PC-3 (cell line): ENCODE data around the gene DUSP28. TPM values are rescaled to one million over a fixed set of nuclear protein-coding genes. Genes with fewer than 3 reads are reported as not detected.

Source experiments
- ATAC-seq: fragments of 200-7000 bp; cut with Tn5 transposase; 2 replicates; pipeline ENCODE4 v1.9.1; 2020; ENCODE audit warnings: mild to moderate bottlenecking, moderate library complexity
- BruUV-seq: library from RNA; stranded (reverse); fragments of 400-500 nt; replicated peaks from 2 replicates; lab custom pipeline; 2021; lab: Mats Ljungman, UMichigan
- CTCF ChIA-PET: fragments of 300-600 bp; sonication (Branson Sonifier 250); formaldehyde crosslinking; loops from one replicate; lab custom pipeline; 2022; ENCODE audit warnings: antibody characterized with exemption; lab: Charles Lee
- POLR2A ChIA-PET: fragments of 300-600 bp; sonication (Branson Sonifier 250); formaldehyde crosslinking; loops from one replicate; lab custom pipeline; 2022; ENCODE audit warnings: antibody characterized with exemption; ENCODE audit not compliant: unreplicated experiment; lab: Charles Lee
- DNase-seq: peaks from one replicate; pipeline ENCODE4 v3.0.0-alpha.2; 2015
- H2AFZ ChIP-seq: fragments of 300-600 bp; sonication (generic); 2 replicates; pipeline ENCODE4 v1.6.0; 2016; ENCODE audit warnings: antibody characterized with exemption, low read length
- H3F3A ChIP-seq: fragments of 300-600 bp; sonication (generic); one replicate; pipeline ENCODE4 v1.6.0; 2017; ENCODE audit warnings: antibody characterized with exemption, low read length, control low read depth, mild to moderate bottlenecking; ENCODE audit not compliant: unreplicated experiment
- H3K27ac ChIP-seq: fragments of 300-600 bp; sonication (generic); 2 replicates; pipeline ENCODE4 v1.5.1; 2016; ENCODE audit warnings: mild to moderate bottlenecking, low read length
- H3K27me3 ChIP-seq: fragments of 300-600 bp; sonication (generic); 2 replicates; pipeline ENCODE4 v1.6.1; 2016; ENCODE audit warnings: low read length, mixed read lengths
- H3K36me3 ChIP-seq: fragments of 300-600 bp; sonication (generic); 2 replicates; pipeline ENCODE4 v1.6.1; 2016; ENCODE audit warnings: low read depth, mixed run types, low read length, mixed read lengths
- H3K4me1 ChIP-seq: fragments of 300-600 bp; sonication (generic); 2 replicates; pipeline ENCODE4 v1.5.1; 2016; ENCODE audit warnings: low read length; ENCODE audit not compliant: insufficient read depth
- H3K4me2 ChIP-seq: fragments of 300-600 bp; sonication (generic); 2 replicates; pipeline ENCODE4 v1.6.0; 2016; ENCODE audit warnings: low read length
- H3K4me3 ChIP-seq: fragments of 300-600 bp; sonication (generic); 2 replicates; pipeline ENCODE4 v1.5.1; 2016; ENCODE audit warnings: mild to moderate bottlenecking, low read length, mixed read lengths
- H3K79me2 ChIP-seq: fragments of 300-600 bp; sonication (generic); 2 replicates; pipeline ENCODE4 v1.6.1; 2017; ENCODE audit warnings: low read length, mixed read lengths
- H3K9ac ChIP-seq: fragments of 300-600 bp; sonication (generic); 2 replicates; pipeline ENCODE4 v1.6.0; 2016; ENCODE audit warnings: mild to moderate bottlenecking, low read length
- H3K9me2 ChIP-seq: fragments of 300-600 bp; sonication (generic); replicated peaks from 2 replicates; pipeline ENCODE4 v1.6.1; 2016; ENCODE audit warnings: mixed run types, low read length, mixed read lengths
- H3K9me3 ChIP-seq: fragments of 300-600 bp; sonication (generic); 2 replicates; pipeline ENCODE4 v1.6.1; 2016; ENCODE audit warnings: low read length, mixed read lengths
- H4K20me1 ChIP-seq: fragments of 300-600 bp; sonication (generic); 2 replicates; pipeline ENCODE4 v1.6.1; 2016; ENCODE audit warnings: low read length, mixed read lengths
- EZH2 ChIP-seq: fragments of 300-600 bp; sonication (generic); IDR thresholded peaks from one replicate; pipeline ENCODE4 v1.6.1; 2017; ENCODE audit warnings: antibody characterized with exemption, mild to moderate bottlenecking, low read length; ENCODE audit not compliant: unreplicated experiment
- EZH2phosphoT487 ChIP-seq: fragments of 300-600 bp; sonication (generic); IDR thresholded peaks from 2 replicates; pipeline ENCODE4 v1.6.1; 2018; ENCODE audit warnings: mild to moderate bottlenecking, antibody characterized with exemption, low read length, borderline replicate concordance
- intact Hi-C: fragments of 100-400 bp; cut with micrococcal nuclease; formaldehyde crosslinking; loops from 2 replicates; pipeline ENCODE4 v1.9.0; 2023
- total RNA-seq: library from RNA; depleted of rRNA; stranded (reverse); fragments of >200 nt; gene quantifications from 2 replicates; pipeline ENCODE4 v1.2.3, GENCODE V29; 2014
- TF ChIP-seq, protein P1 (sequence below): fragments of 300-600 bp; sonication (generic); conservative IDR thresholded peaks from 2 replicates; pipeline ENCODE4 v1.5.1; 2017; ENCODE audit warnings: antibody characterized with exemption, low read depth, mild to moderate bottlenecking, low read length

DUSP28 gene
- total RNA-seq, 1 experiment from 2014 or later, result 8.3 TPM

DNA sequence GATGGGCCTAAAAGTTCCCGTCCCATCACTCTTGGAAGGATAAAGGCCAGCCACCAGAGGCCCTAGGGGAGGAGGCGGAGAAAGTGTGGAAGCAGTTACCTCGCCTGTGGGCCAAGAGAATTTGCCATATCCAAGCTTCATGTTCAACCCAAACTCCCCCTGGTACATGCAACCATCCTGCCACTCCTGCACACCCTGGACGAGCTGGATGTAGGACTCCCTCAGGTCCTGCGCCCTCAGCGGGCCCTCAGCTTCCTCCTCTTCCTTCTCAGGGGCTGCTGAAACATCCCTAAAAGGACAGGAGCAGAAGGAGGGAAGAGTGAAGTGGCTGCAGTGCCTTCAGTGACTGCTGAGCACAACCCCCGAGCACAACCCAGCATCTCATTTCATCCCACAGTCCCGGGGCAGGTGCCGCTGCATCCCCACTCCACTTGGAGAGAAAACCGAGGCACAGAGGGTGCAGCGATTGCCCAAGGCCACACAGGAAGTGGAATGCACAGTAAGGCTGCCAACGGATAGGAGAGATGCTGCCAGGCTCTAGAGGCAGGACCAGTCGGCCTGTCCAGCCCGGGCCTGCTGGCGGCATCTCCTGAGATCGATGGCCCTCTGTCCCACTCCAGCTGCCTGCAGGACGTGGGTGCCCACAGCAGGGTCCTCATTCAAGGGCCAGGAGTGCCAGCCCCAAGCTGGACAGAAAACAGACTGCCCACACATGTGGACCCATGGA is 5.2 kb upstream of the DUSP28 start:
- Histone ChIP-seq H3K27me3 (no peaks in the 10 kb centered on the region), H3K9me3 (no peaks in the 10 kb centered on the region), H3K9me2 (no peaks in the 10 kb centered on the region), H4K20me1 (no peaks in the 10 kb centered on the region; the same call in 1 of the 2 replicates), H3K4me1 (peaks cover 12% of the 10 kb centered on the region), H3K27ac (no peak overlapping the region), H3K79me2 (peaks cover 40% of the 10 kb centered on the region), H3K4me2 (no peak overlapping the region), H3F3A (no peaks in the 10 kb centered on the region), H3K36me3 (0 out of 2 replicates have a peak, but pooled peaks cover 4% of the 10 kb centered on the region), H3K4me3 (no peak overlapping the region), H2AFZ (no peak overlapping the region), H3K9ac (no peak overlapping the region)
- POLR2A ChIA-PET, result interaction anchor here (0.7 kb wide), 1 partner anchor 32 kb away, joined by 4 read pairs; the partner anchor contains the start of gene CAPN10
- TF ChIP-seq EZH2 (no peak), EZH2phosphoT487 (no peak)
- TF ChIP-seq, protein P1, sequence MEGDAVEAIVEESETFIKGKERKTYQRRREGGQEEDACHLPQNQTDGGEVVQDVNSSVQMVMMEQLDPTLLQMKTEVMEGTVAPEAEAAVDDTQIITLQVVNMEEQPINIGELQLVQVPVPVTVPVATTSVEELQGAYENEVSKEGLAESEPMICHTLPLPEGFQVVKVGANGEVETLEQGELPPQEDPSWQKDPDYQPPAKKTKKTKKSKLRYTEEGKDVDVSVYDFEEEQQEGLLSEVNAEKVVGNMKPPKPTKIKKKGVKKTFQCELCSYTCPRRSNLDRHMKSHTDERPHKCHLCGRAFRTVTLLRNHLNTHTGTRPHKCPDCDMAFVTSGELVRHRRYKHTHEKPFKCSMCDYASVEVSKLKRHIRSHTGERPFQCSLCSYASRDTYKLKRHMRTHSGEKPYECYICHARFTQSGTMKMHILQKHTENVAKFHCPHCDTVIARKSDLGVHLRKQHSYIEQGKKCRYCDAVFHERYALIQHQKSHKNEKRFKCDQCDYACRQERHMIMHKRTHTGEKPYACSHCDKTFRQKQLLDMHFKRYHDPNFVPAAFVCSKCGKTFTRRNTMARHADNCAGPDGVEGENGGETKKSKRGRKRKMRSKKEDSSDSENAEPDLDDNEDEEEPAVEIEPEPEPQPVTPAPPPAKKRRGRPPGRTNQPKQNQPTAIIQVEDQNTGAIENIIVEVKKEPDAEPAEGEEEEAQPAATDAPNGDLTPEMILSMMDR, result no peak
- CTCF ChIA-PET, result no interaction called here
- ATAC-seq (no peak), DNase-seq (no peak)
- intact Hi-C loops, result no loop called here
- no TSS peak for BruUV-seq

DNA sequence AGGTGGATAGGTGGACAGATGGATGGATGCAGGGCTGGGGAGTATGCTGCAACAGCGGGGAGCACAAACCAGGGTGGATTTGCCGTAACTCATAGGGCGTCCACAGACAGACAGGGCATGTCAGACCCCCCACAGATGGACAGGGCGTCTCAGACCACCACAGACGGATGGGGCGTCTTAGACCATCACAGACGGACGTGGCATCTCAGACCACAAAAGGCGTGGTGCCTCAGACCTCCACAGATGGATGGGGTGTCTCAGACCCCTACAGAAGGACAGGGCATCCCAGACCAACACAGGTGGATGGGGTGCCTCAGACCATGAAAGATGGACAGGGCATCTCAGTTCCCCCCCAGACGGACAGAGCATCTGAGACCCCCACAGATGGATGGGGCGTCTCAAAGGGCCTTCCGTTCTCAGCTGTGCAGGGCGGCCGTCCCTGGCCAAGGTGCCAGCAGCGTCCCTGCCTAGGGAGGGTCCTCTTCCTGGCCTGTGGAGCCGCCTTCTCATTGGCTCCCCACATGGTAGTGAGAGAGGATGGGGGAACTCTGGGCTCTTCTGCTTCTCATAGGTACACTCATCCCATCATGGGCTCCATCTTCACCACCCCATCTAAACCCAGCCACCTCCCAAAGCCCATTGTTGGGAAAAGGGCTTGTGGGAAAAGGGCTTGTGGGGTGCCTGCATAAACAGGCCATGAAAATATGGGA is 4.5 kb upstream of the DUSP28 start:
- no peaks in the 10 kb centered on the region for H3K27me3 ChIP-seq
- H4K20me1 ChIP-seq, result no peaks in the 10 kb centered on the region; the same call in 1 of the 2 replicates
- ChIA-PET POLR2A (no interaction called here), CTCF (no interaction called here)
- no peak overlapping the region for H3K9ac ChIP-seq
- DNase-seq (no peak), ATAC-seq (no peak)
- no TSS peak for BruUV-seq
- no peaks in the 10 kb centered on the region for H3F3A ChIP-seq
- no peak overlapping the region for H3K27ac ChIP-seq
- intact Hi-C loops, result no loop called here
- no peak overlapping the region for H3K4me3 ChIP-seq
- no peak overlapping the region for H3K4me2 ChIP-seq
- H3K79me2 ChIP-seq, result peaks cover 42% of the 10 kb centered on the region
- H2AFZ ChIP-seq, result no peak overlapping the region
- 0 out of 2 replicates have a peak, but pooled peaks cover 1% of the 10 kb centered on the region for H3K36me3 ChIP-seq
- TF ChIP-seq EZH2phosphoT487 (no peak), EZH2 (no peak)
- TF ChIP-seq, protein P1, result no peak
- H3K4me1 ChIP-seq, result peaks cover 13% of the 10 kb centered on the region
- H3K9me2 ChIP-seq, result no peaks in the 10 kb centered on the region
- H3K9me3 ChIP-seq, result no peaks in the 10 kb centered on the region
